A549 (cell line): ENCODE measurements around the gene CA10. TPM values are rescaled to one million over a fixed set of nuclear protein-coding genes. Genes with fewer than 3 reads are reported as not detected.

Source experiments
- ATAC-seq, 2 experiments: fragments of 200-7000 bp in 1 of 2; fragments of >200 bp in 1 of 2; cut with Nextera tagmentation in 1 of 2; cut with Tn5 transposase in 1 of 2; 3 replicates each; pipeline versions ENCODE4 v1.8.0 to v1.9.1; 2018 to 2020; ENCODE audit warnings: mild to moderate bottlenecking in 1 of 2, moderate library complexity in 1 of 2
- CTCF ChIA-PET: fragments of 300-600 bp; sonication (Branson Sonifier 250); formaldehyde crosslinking; extraction: SDS; loops from one replicate; lab custom pipeline; 2021; ENCODE audit warnings: antibody characterized with exemption, inconsistent platforms; lab: Yijun Ruan, JAX
- POLR2A ChIA-PET: fragments of 350-600 bp; formaldehyde crosslinking; extraction: SDS; loops from one replicate; lab custom pipeline; 2021; ENCODE audit warnings: antibody characterized with exemption, inconsistent platforms; lab: Yijun Ruan, JAX
- DNase-seq, 2 experiments: peaks; one replicate each; pipeline versions ENCODE4 v3.0.0 to v3.0.0-alpha.2; 2011 to 2016; ENCODE audit warnings: low read depth in 1 of 2, low spot score in 1 of 2
- FAIRE-seq: peaks from 2 replicates; lab custom pipeline; 2011; peaks lifted over from hg19 to GRCh38; lab: Jason Lieb, UNC
- H3K27ac ChIP-seq, 2 experiments: fragments of >200 bp; sonication (Bioruptor Twin); formaldehyde crosslinking; 3 replicates each; pipeline ENCODE4 v1.5.1; 2016 to 2017
- H3K4me1 ChIP-seq: fragments of >200 bp; sonication (Bioruptor Twin); formaldehyde crosslinking; 3 replicates; pipeline ENCODE4 v1.6.1; 2016
- H3K4me2 ChIP-seq: fragments of >200 bp; sonication (Bioruptor Twin); formaldehyde crosslinking; 3 replicates; pipeline ENCODE4 v1.6.1; 2016
- H3K4me3 ChIP-seq: fragments of >200 bp; sonication (Bioruptor Twin); formaldehyde crosslinking; 3 replicates; pipeline ENCODE4 v1.5.1; 2016
- H3K9me3 ChIP-seq: fragments of >200 bp; sonication (Bioruptor Twin); formaldehyde crosslinking; 3 replicates; pipeline ENCODE4 v1.6.1; 2016
- CBX8 ChIP-seq: fragments of 200-600 bp; sonication (generic); IDR thresholded peaks from 2 replicates; pipeline ENCODE4 v1.6.1; 2016
- CHD4 ChIP-seq: fragments of 200-600 bp; sonication (generic); IDR thresholded peaks from 2 replicates; pipeline ENCODE4 v1.6.1; 2016; ENCODE audit warnings: antibody characterized with exemption, mild to moderate bottlenecking, borderline replicate concordance
- EHMT2 ChIP-seq: fragments of 200-600 bp; sonication (generic); IDR thresholded peaks from 2 replicates; pipeline ENCODE4 v1.6.1; 2016; ENCODE audit warnings: antibody characterized with exemption, low read depth, mild to moderate bottlenecking, moderate library complexity
- ELK1 ChIP-seq: fragments of 150-350 bp; IDR thresholded peaks from 2 replicates; pipeline ENCODE4 v1.6.1; 2014; ENCODE audit warnings: low read depth, mild to moderate bottlenecking, low read length
- EP300 ChIP-seq, 2 experiments: fragments of >200 bp; sonication (Bioruptor Twin); formaldehyde crosslinking; IDR thresholded peaks; 2 replicates in 1 of 2; 3 replicates in 1 of 2; pipeline ENCODE4 v1.6.1; 2016 to 2017
- FOXS1 ChIP-seq: fragments of 250-450 bp; sonication (Bioruptor Pico); IDR thresholded peaks from 2 replicates; pipeline ENCODE4 v1.5.0; 2020; ENCODE audit warnings: mild to moderate bottlenecking, moderate library complexity
- GATA3 ChIP-seq: IDR thresholded peaks from 2 replicates; pipeline ENCODE4 v1.6.1; 2012; ENCODE audit warnings: borderline replicate concordance
- HOXA7 ChIP-seq: fragments of 250-450 bp; sonication (Bioruptor Pico); IDR thresholded peaks from 2 replicates; pipeline ENCODE4 v1.5.0; 2020; ENCODE audit warnings: mild to moderate bottlenecking, moderate library complexity
- HOXB13 ChIP-seq: fragments of 250-450 bp; sonication (Bioruptor Pico); IDR thresholded peaks from 2 replicates; pipeline ENCODE4 v1.5.0; 2020; ENCODE audit warnings: low read depth, mild to moderate bottlenecking, moderate library complexity
- HOXB5 ChIP-seq: fragments of 250-450 bp; sonication (Bioruptor Pico); IDR thresholded peaks from 2 replicates; pipeline ENCODE4 v1.5.0; 2020; ENCODE audit warnings: mild to moderate bottlenecking, moderate library complexity
- JUN ChIP-seq, 2 experiments: fragments of >200 bp; sonication (Bioruptor Twin); formaldehyde crosslinking; IDR thresholded peaks; 2 replicates in 1 of 2; 3 replicates in 1 of 2; pipeline ENCODE4 v1.6.1; 2016 to 2017
- JUNB ChIP-seq: fragments of >200 bp; sonication (Bioruptor Twin); formaldehyde crosslinking; IDR thresholded peaks from 2 replicates; pipeline ENCODE4 v1.6.1; 2016
- MAFK ChIP-seq: fragments of 450-650 bp; IDR thresholded peaks from 2 replicates; pipeline ENCODE4 v1.6.1; 2014; ENCODE audit not compliant: partially characterized antibody
- MYC ChIP-seq: IDR thresholded peaks from 2 replicates; pipeline ENCODE4 v1.6.1; 2012; ENCODE audit warnings: mild to moderate bottlenecking, inconsistent platforms, low read length, improper control_type of control experiment, borderline replicate concordance
- NFE2L2 ChIP-seq: fragments of 150-350 bp; conservative IDR thresholded peaks from 2 replicates; pipeline ENCODE4 v1.6.1; 2014; ENCODE audit warnings: low read length
- NPAS2 ChIP-seq: fragments of 250-450 bp; sonication (Bioruptor Pico); IDR thresholded peaks from 2 replicates; pipeline ENCODE4 v1.8.0; 2022; ENCODE audit warnings: mild to moderate bottlenecking, moderate library complexity, borderline replicate concordance
- PHF8 ChIP-seq: fragments of 200-600 bp; sonication (generic); IDR thresholded peaks from 2 replicates; pipeline ENCODE4 v1.6.1; 2016; ENCODE audit warnings: low read depth, mild to moderate bottlenecking, antibody characterized with exemption, moderate library complexity, borderline replicate concordance
- POLR2AphosphoS2 ChIP-seq: conservative IDR thresholded peaks from 2 replicates; pipeline ENCODE4 v1.6.1; 2012; ENCODE audit warnings: low read length, improper control_type of control experiment, inconsistent platforms
- RAD21 ChIP-seq, 2 experiments: fragments of >200 bp in 1 of 2; sonication (Bioruptor Twin) in 1 of 2; formaldehyde crosslinking in 1 of 2; IDR thresholded peaks in 1 of 2; conservative IDR thresholded peaks in 1 of 2; 2 replicates in 1 of 2; 3 replicates in 1 of 2; pipeline ENCODE4 v1.6.1; 2012 to 2018; ENCODE audit warnings: inconsistent platforms in 1 of 2
- RCOR1 ChIP-seq: fragments of 150-350 bp; IDR thresholded peaks from 2 replicates; pipeline ENCODE4 v1.6.1; 2014; ENCODE audit warnings: antibody characterized with exemption, low read length, low read depth
- RFX5 ChIP-seq: fragments of 450-650 bp; IDR thresholded peaks from 2 replicates; pipeline ENCODE4 v1.7.1; 2014; ENCODE audit warnings: antibody characterized with exemption, mild to moderate bottlenecking, moderate library complexity
- RNF2 ChIP-seq: fragments of 200-600 bp; sonication (generic); IDR thresholded peaks from 2 replicates; pipeline ENCODE4 v1.6.1; 2016; ENCODE audit warnings: low read depth, mild to moderate bottlenecking, antibody characterized with exemption, moderate library complexity, borderline replicate concordance
- SMC3 ChIP-seq: fragments of >200 bp; sonication (Bioruptor Twin); formaldehyde crosslinking; IDR thresholded peaks from 3 replicates; pipeline ENCODE4 v1.6.1; 2018; ENCODE audit warnings: inconsistent platforms
- TFCP2L1 ChIP-seq: fragments of 250-450 bp; sonication (Bioruptor Pico); IDR thresholded peaks from 2 replicates; pipeline ENCODE4 v1.5.0; 2021; ENCODE audit warnings: mild to moderate bottlenecking
- TP53 ChIP-seq: fragments of 250-450 bp; sonication (Bioruptor Pico); IDR thresholded peaks from 2 replicates; pipeline ENCODE4 v1.5.0; 2021; ENCODE audit warnings: mild to moderate bottlenecking, moderate library complexity
- ZNF302 ChIP-seq: fragments of 250-450 bp; sonication (Bioruptor Pico); IDR thresholded peaks from 2 replicates; pipeline ENCODE4 v1.9.0; 2021; ENCODE audit warnings: inconsistent platforms, mild to moderate bottlenecking, moderate library complexity
- ZSCAN20 ChIP-seq: fragments of 250-450 bp; sonication (Bioruptor Pico); IDR thresholded peaks from 2 replicates; pipeline ENCODE4 v1.8.0; 2022; ENCODE audit warnings: mild to moderate bottlenecking, moderate library complexity
- WGBS: methylation state at CpG from one replicate; pipeline ENCODE4 v1.1.6; 2017; ENCODE audit errors: missing lambda C conversion rate; 5-methylcytosine and 5-hydroxymethylcytosine counted together
- polyA plus RNA-seq, 4 experiments: library from polyadenylated mRNA; depleted of rRNA in 3 of 4; stranded (reverse); fragments of >200 nt; fragmentation: RNase III in 1 of 4; extraction: RNeasy Plus Mini Kit Qiagen cat#74134 plus additional on column Dnase treatment in 1 of 4; gene quantifications; 2 replicates in 3 of 4; 3 replicates in 1 of 4; pipeline ENCODE4 v1.2.3, GENCODE V29; 2011 to 2017
- TF ChIP-seq, protein P1 (sequence below): fragments of 450-650 bp; IDR thresholded peaks from 2 replicates; pipeline ENCODE4 v1.6.1; 2014; ENCODE audit warnings: antibody characterized with exemption

The CA10 gene
- polyA plus RNA-seq, 2 of the 4 experiments (the other 2 are of a cell fraction), result not detected

DNA sequence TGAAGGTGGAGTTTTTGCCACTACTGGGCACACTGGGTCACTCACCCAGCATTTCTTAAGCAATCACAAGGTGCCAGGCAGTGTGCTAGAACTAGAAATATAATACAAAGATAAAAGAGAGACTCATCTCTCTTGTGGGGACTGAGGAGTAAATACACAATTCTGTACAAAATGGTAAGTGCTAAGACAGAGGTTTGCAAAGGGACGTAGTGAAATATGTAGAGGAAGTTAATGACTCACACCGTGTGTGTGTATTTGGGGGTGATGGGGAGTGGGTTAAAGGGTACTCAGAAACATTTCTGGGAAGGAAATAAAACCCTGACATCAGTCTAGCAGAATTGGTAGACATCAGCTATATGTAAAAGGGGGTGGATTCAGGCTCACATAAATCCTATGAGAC is 389.3 kb downstream of the CA10 start:
- 14% methylated on average over 2 of the region's 2 CpGs for WGBS
- Histone ChIP-seq H3K9me3 (no peaks in the 10 kb centered on the region), H3K4me1 (no peaks in the 10 kb centered on the region), H3K4me2 (no peak overlapping the region), H3K4me3 (no peak overlapping the region), H3K27ac (no peak overlapping the region)
- DNase-seq (no peak), FAIRE-seq (no peak), ATAC-seq (no peak)
- TF ChIP-seq SMC3 (no peak), RCOR1 (no peak), NPAS2 (CRISPR knock-in tag) (no peak), RNF2 (no peak), HOXB5 (no peak), PHF8 (no peak), MAFK (no peak), CBX8 (no peak), RFX5 (no peak), JUN (IDR thresholded peaks at IDR 0.05) (no peak), HOXB13 (CRISPR knock-in tag) (no peak), EHMT2 (no peak), MYC (no peak), TFCP2L1 (CRISPR knock-in tag) (no peak), FOXS1 (CRISPR knock-in tag) (no peak), JUNB (no peak)
- ChIA-PET POLR2A (no interaction called here), CTCF (interaction anchor here (1.4 kb wide), 1 partner anchor 397 kb away, joined by 5 read pairs; no protein-coding TSS in a partner anchor)

GRCh38 chr17:51768706-51769105 is 389.8 kb downstream of the CA10 start:
- Histone ChIP-seq H3K27ac (no peak overlapping the region), H3K4me3 (no peak overlapping the region), H3K4me2 (no peak overlapping the region), H3K9me3 (no peaks in the 10 kb centered on the region), H3K4me1 (no peaks in the 10 kb centered on the region)
- FAIRE-seq, result no peak
- no peak for DNase-seq
- no peak for ATAC-seq
- under 1% methylated on average over 2 of the region's 2 CpGs for WGBS
- POLR2A ChIA-PET, result no interaction called here
- peak; percentile 80 for TF ChIP-seq MAFK
- TF ChIP-seq RAD21 (conservative IDR thresholded peaks at IDR 0.05 in 1 of 2, IDR thresholded peaks at IDR 0.05 in 1 of 2), result no peak
- TF ChIP-seq JUN (IDR thresholded peaks at IDR 0.05), result no peak
- TF ChIP-seq ZSCAN20, result no peak
- CTCF ChIA-PET, result interaction anchor here (1.4 kb wide), 1 partner anchor 397 kb away, joined by 5 read pairs; no protein-coding TSS in a partner anchor

GRCh38 chr17:51767287-51767686 is 391.2 kb downstream of the CA10 start:
- DNase-seq, result no peak
- no peak overlapping the region for H3K27ac ChIP-seq
- no peak overlapping the region for H3K4me2 ChIP-seq
- FAIRE-seq, result no peak
- TF ChIP-seq ZNF302 (no peak), POLR2AphosphoS2 (no peak)
- TF ChIP-seq, all 56 proteins: peak for 0
- no peak for ATAC-seq
- 16% methylated on average over 1 of the region's 1 CpG for WGBS
- CTCF ChIA-PET, result interaction anchor here (0.6 to 5.7 kb wide), 5 partner anchors 10 to 396 kb away, joined by 3 to 52 read pairs (median 3); no protein-coding TSS in a partner anchor
- Histone ChIP-seq H3K4me1 (no peaks in the 10 kb centered on the region), H3K9me3 (no peaks in the 10 kb centered on the region), H3K4me3 (no peak overlapping the region)
- POLR2A ChIA-PET, result no interaction called here

- Histone ChIP-seq H3K9me3 (no peaks in the 10 kb centered on the region), H3K4me3 (no peak overlapping the region), H3K4me2 (no peak overlapping the region), H3K4me1 (no peaks in the 10 kb centered on the region), H3K27ac (no peak overlapping the region)
- DNase-seq (no peak), ATAC-seq (no peak), FAIRE-seq (no peak)
- CTCF ChIA-PET, result interaction anchor here (0.5 to 5.7 kb wide), 24 partner anchors 9 to 533 kb away, joined by 3 to 52 read pairs (median 4); no protein-coding TSS in a partner anchor
- TF ChIP-seq RAD21 (conservative IDR thresholded peaks at IDR 0.05 in 1 of 2, IDR thresholded peaks at IDR 0.05 in 1 of 2), result no peak
- TF ChIP-seq ELK1, result no peak
- TF ChIP-seq MYC, result no peak
- no peak for TF ChIP-seq TP53 (CRISPR knock-in tag)
- TF ChIP-seq CHD4, result no peak
- no peak for TF ChIP-seq PHF8
- no peak for TF ChIP-seq HOXA7
- no peak for TF ChIP-seq EP300 (IDR thresholded peaks at IDR 0.05)
- TF ChIP-seq, protein P1, sequence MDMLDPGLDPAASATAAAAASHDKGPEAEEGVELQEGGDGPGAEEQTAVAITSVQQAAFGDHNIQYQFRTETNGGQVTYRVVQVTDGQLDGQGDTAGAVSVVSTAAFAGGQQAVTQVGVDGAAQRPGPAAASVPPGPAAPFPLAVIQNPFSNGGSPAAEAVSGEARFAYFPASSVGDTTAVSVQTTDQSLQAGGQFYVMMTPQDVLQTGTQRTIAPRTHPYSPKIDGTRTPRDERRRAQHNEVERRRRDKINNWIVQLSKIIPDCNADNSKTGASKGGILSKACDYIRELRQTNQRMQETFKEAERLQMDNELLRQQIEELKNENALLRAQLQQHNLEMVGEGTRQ, result no peak
- no peak for TF ChIP-seq NFE2L2
- TF ChIP-seq GATA3, result no peak
- WGBS, result 6% methylated on average over 8 of the region's 8 CpGs
- POLR2A ChIA-PET, result no interaction called here
Observed at GRCh38 chr17:51765282-51766135, 393.0 kb downstream of the CA10 start.
